Caki2 (cell line): ENCODE results near the gene AMY1B. TPM values are rescaled to one million over a fixed set of nuclear protein-coding genes. Genes with fewer than 3 reads are reported as not detected.

Experiments used
- total RNA-seq: library from RNA; depleted of rRNA; stranded (reverse); fragments of >200 nt; shearing (Covaris generic); gene quantifications from 2 replicates; pipeline ENCODE4 v1.2.3, GENCODE V29; 2014; ENCODE audit warnings: low replicate concordance; rRNA removed

The AMY1B gene
- total RNA-seq, 1 experiment from 2014 or later, result not detected

Other genes with a start within 250 kb of the AMY1B start
- 4.1 and 8.3 TPM in 2 replicates for gene RNPC3, start 170.5 kb downstream of the AMY1B start, total RNA-seq
- gene AMY2B, start 124.6 kb downstream of the AMY1B start, total RNA-seq, result 0.10 and 0.12 TPM in 2 replicates
- not detected in 2 replicates for gene AMY2A, start 78.8 kb downstream of the AMY1B start, total RNA-seq
- not detected in 2 replicates for gene AMY1A, start 40.5 kb downstream of the AMY1B start, total RNA-seq
- gene AMY1C, start 53.7 kb upstream of the AMY1B start, total RNA-seq, result not detected in 2 replicates